Gastroesophageal sphincter (tissue), 4 donors: ENCODE results near the gene ACOXL. TPM values are rescaled to one million over a fixed set of nuclear protein-coding genes. Genes with fewer than 3 reads are reported as not detected.
A peak's percentile ranks its signal among the peaks of the same experiment; 100 is the strongest.

Experiments used
- ATAC-seq: fragments of 150-250 bp; one replicate; pipeline ENCODE4 v1.9.1; 2016; ENCODE audit warnings: mild to moderate bottlenecking, moderate library complexity
- H3K27ac ChIP-seq, 4 donors: fragments of 200-600 bp; sonication (generic) in 3 of 4; 1 replicate in 3 of 4; 2 replicates in 1 of 4; pipeline ENCODE4 v1.5.1; 2016 to 2019
- H3K27me3 ChIP-seq: fragments of 200-600 bp; sonication (generic); one replicate; pipeline ENCODE4 v1.5.1; 2019
- H3K36me3 ChIP-seq, 2 donors: fragments of 200-600 bp; sonication (generic); one replicate each; pipeline ENCODE4 v1.5.1; 2019; ENCODE audit warnings: control low read depth in 1 of 2
- H3K4me1 ChIP-seq, 3 donors: fragments of 200-600 bp; sonication (generic); 1 replicate in 2 of 3; 2 replicates in 1 of 3; pipeline ENCODE4 v1.5.1; 2016 to 2019; ENCODE audit warnings: control low read depth in 2 of 3
- H3K4me3 ChIP-seq, 2 donors: fragments of 200-600 bp; sonication (generic); one replicate each; pipeline ENCODE4 v1.5.1; 2019; ENCODE audit warnings: mild to moderate bottlenecking in 1 of 2, moderate library complexity in 1 of 2
- H3K9me3 ChIP-seq, 3 donors: fragments of 200-600 bp; sonication (generic); one replicate each; pipeline ENCODE4 v1.5.1; 2017 to 2019; ENCODE audit warnings: control low read depth in 2 of 3
- EP300 ChIP-seq: sonication (generic); formaldehyde crosslinking; IDR thresholded peaks from one replicate; pipeline ENCODE4 v1.6.1; 2017; ENCODE audit warnings: antibody characterized with exemption, mild to moderate bottlenecking
- POLR2A ChIP-seq, 2 donors: fragments of 450-650 bp; IDR thresholded peaks; one replicate each; pipeline ENCODE4 v1.6.1; 2017; ENCODE audit warnings: antibody characterized with exemption in 2 of 2, mild to moderate bottlenecking in 2 of 2, moderate library complexity in 1 of 2
- POLR2AphosphoS5 ChIP-seq: sonication (generic); formaldehyde crosslinking; IDR thresholded peaks from one replicate; pipeline ENCODE4 v1.6.1; 2017; ENCODE audit warnings: antibody characterized with exemption
- WGBS, 2 donors: methylation state at CpG; one replicate each; pipeline ENCODE4 v1.1.5; 2018; ENCODE audit warnings: low coverage in 1 of 2; 5-methylcytosine and 5-hydroxymethylcytosine counted together
- total RNA-seq, 4 donors: library from RNA; depleted of rRNA; stranded (reverse); fragments of >200 nt; gene quantifications; one replicate each; pipeline ENCODE4 v1.1.0, GENCODE V29; 2016
- TF ChIP-seq, protein P1 (sequence below), 4 experiments: fragments of 200-600 bp in 2 of 4; fragments of 450-650 bp in 2 of 4; sonication (generic) in 1 of 4; IDR thresholded peaks; one replicate each; pipeline ENCODE4 v1.5.1; 2017 to 2019; ENCODE audit warnings: antibody characterized with exemption in 4 of 4, mild to moderate bottlenecking in 2 of 4, moderate library complexity in 2 of 4

Gene ACOXL
- total RNA-seq, 4 donors from 2014 or later = not detected

DNA sequence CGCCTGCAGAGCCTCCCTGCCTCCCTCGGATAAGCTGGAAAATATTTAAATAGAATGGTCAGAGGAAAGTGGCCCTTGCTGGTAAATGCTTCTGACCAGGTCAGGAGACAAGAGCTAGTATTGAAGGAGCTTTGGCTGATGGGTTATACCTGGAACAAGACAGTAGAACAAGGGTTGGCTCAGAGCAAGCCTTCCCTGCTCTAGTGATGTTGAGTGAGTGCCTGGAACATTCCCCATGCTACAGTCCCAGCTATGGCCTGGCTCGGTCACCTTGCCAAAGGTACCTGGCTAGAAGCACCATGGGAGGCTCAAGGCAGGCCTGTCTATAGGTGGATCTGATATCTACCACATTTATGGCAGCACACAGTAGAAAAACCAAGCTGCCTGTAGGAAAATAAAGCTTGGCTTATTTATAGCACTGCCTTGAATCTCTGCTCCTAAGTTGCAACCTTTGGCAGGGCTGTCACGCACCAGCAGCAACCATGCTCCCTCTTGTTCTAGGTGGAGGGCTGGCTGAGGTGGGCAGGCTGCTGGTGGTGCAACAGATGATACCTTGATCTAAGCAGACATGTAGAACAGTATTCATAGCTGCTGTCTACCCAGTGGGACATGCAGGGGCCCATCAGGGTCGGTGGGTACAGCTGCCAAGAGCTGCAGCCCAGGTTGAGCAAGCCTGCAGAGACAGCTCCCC lies 321.6 kb downstream of the ACOXL start:
- no peaks in the 10 kb centered on the region for H3K4me1 ChIP-seq
- H3K4me3 ChIP-seq = no peak overlapping the region
- 86% methylated on average over 3 of the region's 5 CpGs; no CpG with 5 or more reads in 1 of the 2 donors for WGBS, 2 donors
- peak; percentile 3 for ATAC-seq
- no peak for TF ChIP-seq POLR2AphosphoS5
- TF ChIP-seq EP300 = no peak
- TF ChIP-seq POLR2A (IDR thresholded peaks at IDR 0.05) = no peak
- TF ChIP-seq, protein P1, sequence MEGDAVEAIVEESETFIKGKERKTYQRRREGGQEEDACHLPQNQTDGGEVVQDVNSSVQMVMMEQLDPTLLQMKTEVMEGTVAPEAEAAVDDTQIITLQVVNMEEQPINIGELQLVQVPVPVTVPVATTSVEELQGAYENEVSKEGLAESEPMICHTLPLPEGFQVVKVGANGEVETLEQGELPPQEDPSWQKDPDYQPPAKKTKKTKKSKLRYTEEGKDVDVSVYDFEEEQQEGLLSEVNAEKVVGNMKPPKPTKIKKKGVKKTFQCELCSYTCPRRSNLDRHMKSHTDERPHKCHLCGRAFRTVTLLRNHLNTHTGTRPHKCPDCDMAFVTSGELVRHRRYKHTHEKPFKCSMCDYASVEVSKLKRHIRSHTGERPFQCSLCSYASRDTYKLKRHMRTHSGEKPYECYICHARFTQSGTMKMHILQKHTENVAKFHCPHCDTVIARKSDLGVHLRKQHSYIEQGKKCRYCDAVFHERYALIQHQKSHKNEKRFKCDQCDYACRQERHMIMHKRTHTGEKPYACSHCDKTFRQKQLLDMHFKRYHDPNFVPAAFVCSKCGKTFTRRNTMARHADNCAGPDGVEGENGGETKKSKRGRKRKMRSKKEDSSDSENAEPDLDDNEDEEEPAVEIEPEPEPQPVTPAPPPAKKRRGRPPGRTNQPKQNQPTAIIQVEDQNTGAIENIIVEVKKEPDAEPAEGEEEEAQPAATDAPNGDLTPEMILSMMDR (IDR thresholded peaks at IDR 0.05) = no peak
- no peaks in the 10 kb centered on the region for H3K36me3 ChIP-seq
- H3K9me3 ChIP-seq = no peaks in the 10 kb centered on the region
- H3K27me3 ChIP-seq = no peaks in the 10 kb centered on the region
- no peak overlapping the region for H3K27ac ChIP-seq

DNA sequence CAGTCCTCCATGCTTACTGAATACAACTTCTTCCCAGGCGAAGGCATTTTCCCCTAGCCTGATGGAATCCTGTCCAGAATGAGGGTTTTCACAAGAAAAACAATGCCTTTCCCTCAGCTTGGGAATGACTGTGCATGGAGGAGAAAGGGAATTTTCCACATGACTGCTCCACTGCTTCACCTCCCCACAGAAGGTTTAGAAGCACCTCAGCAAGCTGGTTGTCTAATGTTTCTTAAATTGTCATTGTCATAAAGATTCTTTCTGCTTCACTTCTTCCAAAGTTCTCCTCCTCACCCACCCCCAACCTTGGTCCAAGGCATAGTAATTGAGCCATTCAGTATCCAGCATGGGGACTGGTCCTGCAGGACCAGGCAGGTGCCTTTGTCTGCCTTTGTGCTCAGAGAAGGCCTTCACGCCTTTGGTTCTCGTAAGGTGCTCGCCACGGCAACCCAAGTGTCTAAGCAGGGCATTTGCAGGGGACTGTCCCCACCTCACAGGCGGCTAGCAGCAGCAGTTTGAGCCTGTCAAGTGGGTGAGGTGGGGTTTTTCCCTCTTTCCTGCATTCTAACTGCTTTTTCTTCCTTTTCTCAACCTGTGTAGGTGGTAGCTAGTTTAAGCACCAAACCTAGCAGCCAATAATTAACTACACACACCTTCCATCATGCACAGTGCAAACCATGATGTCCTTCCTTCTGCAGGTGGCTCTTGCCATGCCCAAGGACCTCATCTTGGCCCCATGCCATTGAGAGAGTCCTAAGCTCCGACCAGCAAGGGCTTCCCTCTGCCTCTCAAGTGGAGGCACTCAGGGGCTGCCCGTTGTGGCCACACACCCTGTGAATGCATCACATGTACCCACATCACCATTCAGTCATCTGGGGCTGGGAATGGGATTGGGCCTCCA lies 322.7 kb downstream of the ACOXL start:
- H3K27ac ChIP-seq = no peak overlapping the region
- TF ChIP-seq POLR2A (IDR thresholded peaks at IDR 0.05) = no peak
- no peak for TF ChIP-seq EP300
- TF ChIP-seq, protein P1 (IDR thresholded peaks at IDR 0.05) = no peak
- no peak for TF ChIP-seq POLR2AphosphoS5
- peaks cover 0 to 3% (median 0%) of the 10 kb centered on the region in 3 donors for H3K9me3 ChIP-seq
- WGBS, 2 donors = 96 to 100% methylated on average over 2 to 5 of the region's 8 CpGs
- H3K4me3 ChIP-seq = no peak overlapping the region
- no peak for ATAC-seq
- no peaks in the 10 kb centered on the region for H3K4me1 ChIP-seq
- no peaks in the 10 kb centered on the region for H3K27me3 ChIP-seq
- no peaks in the 10 kb centered on the region for H3K36me3 ChIP-seq

DNA sequence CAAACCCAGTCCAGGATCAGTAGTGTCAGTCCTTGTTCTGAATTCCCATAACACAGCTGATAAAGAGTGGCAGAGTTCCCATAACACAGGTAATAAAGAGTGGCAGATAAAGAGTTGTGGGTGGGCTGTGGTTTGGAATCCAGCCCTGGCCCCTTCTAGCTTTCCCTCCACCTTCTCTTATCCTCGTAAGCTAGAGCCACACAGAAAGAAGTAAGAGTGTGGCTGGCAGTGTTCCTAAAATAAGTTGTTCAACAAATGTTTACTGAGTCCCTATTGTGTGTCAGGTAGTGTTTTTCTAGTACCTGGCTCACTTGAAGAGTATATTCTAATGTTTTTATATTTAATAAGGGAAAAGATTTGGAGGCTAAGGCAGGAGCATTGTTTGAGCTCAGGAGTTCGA lies 323.4 kb downstream of the ACOXL start:
- no peaks in the 10 kb centered on the region for H3K4me1 ChIP-seq
- no peaks in the 10 kb centered on the region for H3K36me3 ChIP-seq
- TF ChIP-seq EP300 = no peak
- no peak for TF ChIP-seq POLR2AphosphoS5
- TF ChIP-seq, protein P1 (IDR thresholded peaks at IDR 0.05) = no peak
- TF ChIP-seq POLR2A (IDR thresholded peaks at IDR 0.05) = no peak
- H3K9me3 ChIP-seq = peaks cover 0 to 10% (median 0%) of the 10 kb centered on the region in 3 donors
- WGBS, 2 donors = 80 to 96% methylated on average over 2 of the region's 2 CpGs
- H3K27ac ChIP-seq = no peak overlapping the region
- ATAC-seq = no peak
- H3K4me3 ChIP-seq = no peak overlapping the region
- no peaks in the 10 kb centered on the region for H3K27me3 ChIP-seq

DNA sequence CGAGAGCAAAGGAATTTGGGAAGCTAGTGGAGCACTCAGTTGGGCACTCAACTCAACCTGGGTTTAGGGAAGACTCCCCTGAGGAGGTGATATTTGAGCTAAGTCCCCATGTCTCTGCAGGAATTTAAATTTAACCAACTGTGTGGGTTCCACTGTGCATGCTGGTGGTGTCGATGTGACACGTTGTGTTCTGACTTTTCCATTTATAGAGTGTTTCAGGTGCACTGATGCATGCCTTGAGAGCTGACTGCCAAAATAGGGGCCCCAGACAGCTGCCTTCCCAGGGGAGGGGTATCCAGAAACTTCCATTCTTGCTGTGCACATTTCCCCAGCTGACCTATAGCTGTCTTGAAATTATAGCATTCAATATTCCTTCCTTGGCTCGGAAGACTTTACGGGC lies 324.7 kb downstream of the ACOXL start:
- 96% methylated on average over 4 to 5 of the region's 5 CpGs for WGBS, 2 donors
- no peak overlapping the region for H3K27ac ChIP-seq
- peaks cover 0 to 12% (median 0%) of the 10 kb centered on the region in 3 donors for H3K9me3 ChIP-seq
- no peak overlapping the region for H3K4me3 ChIP-seq
- no peaks in the 10 kb centered on the region for H3K27me3 ChIP-seq
- H3K4me1 ChIP-seq = no peaks in the 10 kb centered on the region
- H3K36me3 ChIP-seq = no peaks in the 10 kb centered on the region
- no peak for ATAC-seq
- TF ChIP-seq POLR2AphosphoS5 (no peak), EP300 (no peak), POLR2A (IDR thresholded peaks at IDR 0.05) (no peak)
- TF ChIP-seq, protein P1 (IDR thresholded peaks at IDR 0.05) = no peak
